ENCODE results near the gene LYZL4. TPM values are rescaled to one million over a fixed set of nuclear protein-coding genes. Genes with fewer than 3 reads are reported as not detected.
A peak's percentile ranks its signal among the peaks of the same experiment; 100 is the strongest.

The LYZL4 gene
- total RNA-seq, 1 donor from 2014 or later: not detected

- Histone ChIP-seq H3K9me3 (no peaks in the 10 kb centered on the region), H3K27ac (peak overlapping the region in 1 of 2 donors; percentile 75), H3K4me1 (peaks cover 0 to 9% of the 10 kb centered on the region in 2 donors), H3K27me3 (no peaks in the 10 kb centered on the region), H3K36me3 (no peaks in the 10 kb centered on the region), H3K4me3 (no peak overlapping the region)
- no peak for DNase-seq (ENCODE audit: low spot score in 2 of 2)
- intact Hi-C loops (cut with DNase I): no loop called here
- TF ChIP-seq, protein P1, sequence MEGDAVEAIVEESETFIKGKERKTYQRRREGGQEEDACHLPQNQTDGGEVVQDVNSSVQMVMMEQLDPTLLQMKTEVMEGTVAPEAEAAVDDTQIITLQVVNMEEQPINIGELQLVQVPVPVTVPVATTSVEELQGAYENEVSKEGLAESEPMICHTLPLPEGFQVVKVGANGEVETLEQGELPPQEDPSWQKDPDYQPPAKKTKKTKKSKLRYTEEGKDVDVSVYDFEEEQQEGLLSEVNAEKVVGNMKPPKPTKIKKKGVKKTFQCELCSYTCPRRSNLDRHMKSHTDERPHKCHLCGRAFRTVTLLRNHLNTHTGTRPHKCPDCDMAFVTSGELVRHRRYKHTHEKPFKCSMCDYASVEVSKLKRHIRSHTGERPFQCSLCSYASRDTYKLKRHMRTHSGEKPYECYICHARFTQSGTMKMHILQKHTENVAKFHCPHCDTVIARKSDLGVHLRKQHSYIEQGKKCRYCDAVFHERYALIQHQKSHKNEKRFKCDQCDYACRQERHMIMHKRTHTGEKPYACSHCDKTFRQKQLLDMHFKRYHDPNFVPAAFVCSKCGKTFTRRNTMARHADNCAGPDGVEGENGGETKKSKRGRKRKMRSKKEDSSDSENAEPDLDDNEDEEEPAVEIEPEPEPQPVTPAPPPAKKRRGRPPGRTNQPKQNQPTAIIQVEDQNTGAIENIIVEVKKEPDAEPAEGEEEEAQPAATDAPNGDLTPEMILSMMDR (IDR thresholded peaks at IDR 0.05): no peak
Observed at GRCh38 chr3:42450567-42450966, 40.2 kb upstream of the LYZL4 start.

- DNase-seq (ENCODE audit: low spot score in 2 of 2): no peak
- H3K27ac ChIP-seq: no peak overlapping the region
- H3K9me3 ChIP-seq: no peaks in the 10 kb centered on the region
- H3K27me3 ChIP-seq: no peaks in the 10 kb centered on the region
- peaks cover 0 to 9% of the 10 kb centered on the region in 2 donors for H3K4me1 ChIP-seq
- H3K36me3 ChIP-seq: no peaks in the 10 kb centered on the region
- intact Hi-C loops (cut with DNase I): loop anchor here (10.0 kb wide), 1 partner anchor 333 kb away; no protein-coding TSS in a partner anchor
- TF ChIP-seq, protein P1 (IDR thresholded peaks at IDR 0.05): no peak
- no peak overlapping the region for H3K4me3 ChIP-seq
Observed at GRCh38 chr3:42447481-42447880, 37.1 kb upstream of the LYZL4 start.

DNA sequence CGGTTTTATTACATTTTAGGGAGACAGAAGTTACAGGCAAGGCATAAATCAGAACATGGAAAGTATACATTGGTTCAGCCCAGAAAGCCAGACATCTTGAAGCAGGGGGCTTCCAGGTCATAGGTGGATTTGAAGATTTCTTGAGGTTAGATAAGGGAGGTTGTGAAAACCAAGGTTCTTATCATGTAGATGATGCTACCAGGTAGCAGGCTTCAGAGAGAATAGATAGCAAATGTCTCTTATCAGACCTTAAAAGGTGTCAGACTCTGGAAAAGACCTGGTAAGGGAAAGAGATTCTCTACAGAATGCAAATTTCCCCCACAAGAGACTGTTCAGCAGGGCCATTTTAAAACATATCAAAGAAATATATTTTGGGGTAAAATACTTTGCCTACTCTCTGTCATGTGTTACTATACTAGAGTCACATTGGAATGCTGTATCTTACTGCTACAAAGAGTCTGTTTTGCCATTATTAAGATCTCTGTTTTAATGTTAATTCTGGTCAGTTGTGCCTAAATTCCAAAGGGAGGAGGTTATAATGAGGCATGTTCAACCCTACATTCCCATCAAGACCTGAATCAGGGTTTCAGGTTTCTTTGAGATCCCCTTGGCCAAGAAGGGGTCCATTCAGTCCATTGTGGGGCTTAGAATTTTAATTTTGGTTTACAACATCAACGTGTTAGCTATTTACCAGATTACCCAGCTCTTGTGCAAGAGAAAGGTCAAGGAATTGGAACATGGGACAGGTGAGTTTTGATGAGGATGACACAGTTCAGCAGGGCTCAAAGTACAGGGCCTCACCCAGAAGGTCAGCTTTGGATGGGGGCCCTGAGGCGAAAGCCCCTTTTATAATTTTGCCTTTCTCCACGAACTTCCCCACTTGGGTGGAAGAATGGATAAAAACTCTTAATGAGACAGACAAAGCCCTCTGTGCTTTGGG is 36.0 kb upstream of the LYZL4 start:
- TF ChIP-seq, protein P1 (IDR thresholded peaks at IDR 0.05): no peak
- H3K4me3 ChIP-seq: no peak overlapping the region
- no peaks in the 10 kb centered on the region for H3K36me3 ChIP-seq
- no peak for DNase-seq (ENCODE audit: low spot score in 2 of 2)
- no peaks in the 10 kb centered on the region for H3K9me3 ChIP-seq
- H3K27ac ChIP-seq: no peak overlapping the region
- no peaks in the 10 kb centered on the region for H3K4me1 ChIP-seq
- intact Hi-C loops (cut with DNase I): loop anchor here (10.0 kb wide), 1 partner anchor 332 kb away; no protein-coding TSS in a partner anchor
- H3K27me3 ChIP-seq: no peaks in the 10 kb centered on the region

DNA sequence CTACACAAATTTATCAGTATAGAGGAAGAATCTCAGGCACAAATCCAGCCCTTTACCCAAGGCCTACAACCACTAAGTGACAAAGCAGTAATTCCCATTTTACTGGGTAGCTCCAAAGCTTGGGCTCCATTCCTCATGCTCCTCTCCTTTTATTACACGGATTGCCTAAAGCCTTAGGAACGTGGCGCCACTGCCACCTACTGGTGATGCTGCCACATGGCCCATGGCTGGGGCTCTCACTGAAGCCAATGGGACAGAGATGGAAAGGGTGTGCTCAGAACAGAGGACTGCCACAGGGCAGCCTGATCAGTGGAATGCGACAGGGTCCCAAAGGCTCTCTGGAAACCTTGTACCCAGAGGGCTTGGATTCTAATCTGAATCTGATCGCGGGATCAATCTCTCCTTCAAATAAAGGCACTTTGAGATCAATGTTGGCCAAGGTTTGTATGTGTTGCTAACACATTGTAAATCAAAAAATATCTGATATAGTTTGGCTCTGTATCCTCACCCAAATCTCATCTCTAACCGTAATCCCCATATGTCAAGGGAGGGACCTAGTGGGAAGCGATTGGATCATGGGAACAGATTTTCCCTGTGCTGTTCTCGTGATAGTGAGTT is 33.5 kb upstream of the LYZL4 start:
- no peak overlapping the region for H3K27ac ChIP-seq
- peak; percentile 29 to 87 for DNase-seq (ENCODE audit: low spot score in 2 of 2)
- no peaks in the 10 kb centered on the region for H3K9me3 ChIP-seq
- no peaks in the 10 kb centered on the region for H3K4me1 ChIP-seq
- H3K4me3 ChIP-seq: no peak overlapping the region
- intact Hi-C loops (cut with DNase I): loop anchor here (1.0 to 10.0 kb wide), 5 partner anchors 103 to 552 kb away; no protein-coding TSS in a partner anchor
- H3K36me3 ChIP-seq: no peaks in the 10 kb centered on the region
- TF ChIP-seq, protein P1 (IDR thresholded peaks at IDR 0.05): peak; percentile 90 to 98 (median 91)
- H3K27me3 ChIP-seq: no peaks in the 10 kb centered on the region

GRCh38 chr3:42443292-42443691 is 32.9 kb upstream of the LYZL4 start:
- Histone ChIP-seq H3K27ac (no peak overlapping the region), H3K4me1 (no peaks in the 10 kb centered on the region), H3K27me3 (no peaks in the 10 kb centered on the region), H3K9me3 (no peaks in the 10 kb centered on the region), H3K4me3 (no peak overlapping the region), H3K36me3 (no peaks in the 10 kb centered on the region)
- TF ChIP-seq, protein P1 (IDR thresholded peaks at IDR 0.05): no peak
- intact Hi-C loops (cut with DNase I): loop anchor here (1.0 to 10.0 kb wide), 5 partner anchors 104 to 551 kb away; no protein-coding TSS in a partner anchor
- DNase-seq (ENCODE audit: low spot score in 2 of 2): no peak
